Keratinocyte (primary cell): ENCODE data around the gene NOL11. TPM values are rescaled to one million over a fixed set of nuclear protein-coding genes. Genes with fewer than 3 reads are reported as not detected.
"Not testable (repeated sequence)": the region's sequence is repeated elsewhere in the genome, so short reads cannot be mapped to it uniquely, and the experiment has no call there.

Experiments
- DNase-seq: peaks from one replicate; pipeline ENCODE4 v3.0.0-alpha.2; 2011; ENCODE audit warnings: low read depth, missing footprints, low spot score
- FAIRE-seq: peaks from 2 replicates; lab custom pipeline; 2011; peaks lifted over from hg19 to GRCh38; lab: Jason Lieb, UNC
- H2AFZ ChIP-seq: 2 replicates; pipeline ENCODE4 v1.6.0; 2012; ENCODE audit warnings: low read length, control low read depth, inconsistent platforms; ENCODE audit not compliant: control insufficient read depth
- H3K27ac ChIP-seq: 2 replicates; pipeline ENCODE4 v1.5.1; 2011; ENCODE audit warnings: low read length; ENCODE audit not compliant: control insufficient read depth, insufficient read depth
- H3K27me3 ChIP-seq: 3 replicates; pipeline ENCODE4 v1.6.0; 2011; ENCODE audit warnings: low read length; ENCODE audit not compliant: control insufficient read depth, insufficient read depth; ENCODE audit errors: extremely low read depth
- H3K36me3 ChIP-seq, 2 experiments: 2 replicates in 1 of 2; 3 replicates in 1 of 2; pipeline ENCODE4 v1.5.1; 2011; ENCODE audit warnings: low read length in 2 of 2, mild to moderate bottlenecking in 1 of 2; ENCODE audit not compliant: control insufficient read depth in 2 of 2, insufficient read depth in 2 of 2; ENCODE audit errors: extremely low read depth in 1 of 2
- H3K4me1 ChIP-seq: 3 replicates; pipeline ENCODE4 v1.5.1; 2011; ENCODE audit warnings: low read length; ENCODE audit not compliant: control insufficient read depth, insufficient read depth; ENCODE audit errors: extremely low read depth
- H3K4me2 ChIP-seq: 3 replicates; pipeline ENCODE4 v1.6.0; 2011; ENCODE audit warnings: low read depth, low read length; ENCODE audit not compliant: control insufficient read depth, insufficient read depth; ENCODE audit errors: extremely low read depth
- H3K4me3 ChIP-seq, 3 experiments: fragments of 200-600 bp in 1 of 3; sonication (generic) in 1 of 3; 2 replicates in 2 of 3; 3 replicates in 1 of 3; pipeline ENCODE4 v1.5.1; 2011 to 2016; ENCODE audit warnings: low read length in 3 of 3, mild to moderate bottlenecking in 3 of 3, control low read depth in 2 of 3, inconsistent platforms in 1 of 3, low read depth in 1 of 3, mixed read lengths in 1 of 3, mixed run types in 1 of 3, moderate library complexity in 1 of 3; ENCODE audit not compliant: control insufficient read depth in 2 of 3, insufficient read depth in 2 of 3; ENCODE audit errors: extremely low read depth in 1 of 3
- H3K79me2 ChIP-seq: 2 replicates; pipeline ENCODE4 v1.6.0; 2012; ENCODE audit warnings: low read length; ENCODE audit not compliant: control insufficient read depth, insufficient read depth
- H3K9ac ChIP-seq: 3 replicates; pipeline ENCODE4 v1.6.0; 2011; ENCODE audit warnings: low read length; ENCODE audit not compliant: control insufficient read depth, insufficient read depth; ENCODE audit errors: extremely low read depth
- H3K9me1 ChIP-seq: 3 replicates; pipeline ENCODE4 v1.6.0; 2011; ENCODE audit warnings: low read length; ENCODE audit not compliant: control insufficient read depth, insufficient read depth; ENCODE audit errors: extremely low read depth
- H3K9me3 ChIP-seq: 2 replicates; pipeline ENCODE4 v1.5.1; 2012; ENCODE audit warnings: low read depth, low read length; ENCODE audit not compliant: control insufficient read depth
- H4K20me1 ChIP-seq: 3 replicates; pipeline ENCODE4 v1.6.0; 2011; ENCODE audit warnings: low read length; ENCODE audit not compliant: control insufficient read depth, insufficient read depth; ENCODE audit errors: extremely low read depth
- EZH2 ChIP-seq: IDR thresholded peaks from one replicate; pipeline ENCODE4 v1.6.1; 2012; ENCODE audit warnings: inconsistent platforms, mild to moderate bottlenecking, low read length, moderate library complexity
- dilution Hi-C: fragments of 300-500 bp; cut with MboI; formaldehyde crosslinking; loops from one replicate; pipeline ENCODE4 v1.7.0; 2020; ENCODE audit warnings: low sequenced_read_pairs; ENCODE audit not compliant: extremely low pct_ligation_motif_present
- polyA plus RNA-seq, 5 experiments: library from polyadenylated mRNA; depleted of rRNA in 3 of 5; stranded (reverse) in 3 of 5; stranded (forward) in 1 of 5; unstranded in 1 of 5; fragments of >200 nt; gene quantifications; 1 replicate in 1 of 5; 2 replicates in 3 of 5; 3 replicates in 1 of 5; pipeline versions ENCODE4 v1.2.1 to v1.2.3, GENCODE V29; 2011 to 2012; ENCODE audit warnings: missing spikeins in 2 of 5, low read depth in 1 of 5, low replicate concordance in 1 of 5
- TF ChIP-seq, protein P1 (sequence below), 3 experiments: IDR thresholded peaks in 1 of 3; conservative IDR thresholded peaks in 1 of 3; optimal IDR thresholded peaks in 1 of 3; 2 replicates in 2 of 3; 3 replicates in 1 of 3; pipeline versions ENCODE3 to v1.5.1; 2011; ENCODE audit warnings: low read length in 3 of 3, mild to moderate bottlenecking in 3 of 3, moderate library complexity in 2 of 3, control low read depth in 1 of 3, inconsistent platforms in 1 of 3; ENCODE audit not compliant: insufficient read depth in 2 of 3; ENCODE audit errors: extremely low read depth in 1 of 3

The NOL11 gene
- polyA plus RNA-seq, 1 donor (not counting 4 experiments of a cell fraction or from before 2014, with no cell fraction given): 63.0 TPM

DNA sequence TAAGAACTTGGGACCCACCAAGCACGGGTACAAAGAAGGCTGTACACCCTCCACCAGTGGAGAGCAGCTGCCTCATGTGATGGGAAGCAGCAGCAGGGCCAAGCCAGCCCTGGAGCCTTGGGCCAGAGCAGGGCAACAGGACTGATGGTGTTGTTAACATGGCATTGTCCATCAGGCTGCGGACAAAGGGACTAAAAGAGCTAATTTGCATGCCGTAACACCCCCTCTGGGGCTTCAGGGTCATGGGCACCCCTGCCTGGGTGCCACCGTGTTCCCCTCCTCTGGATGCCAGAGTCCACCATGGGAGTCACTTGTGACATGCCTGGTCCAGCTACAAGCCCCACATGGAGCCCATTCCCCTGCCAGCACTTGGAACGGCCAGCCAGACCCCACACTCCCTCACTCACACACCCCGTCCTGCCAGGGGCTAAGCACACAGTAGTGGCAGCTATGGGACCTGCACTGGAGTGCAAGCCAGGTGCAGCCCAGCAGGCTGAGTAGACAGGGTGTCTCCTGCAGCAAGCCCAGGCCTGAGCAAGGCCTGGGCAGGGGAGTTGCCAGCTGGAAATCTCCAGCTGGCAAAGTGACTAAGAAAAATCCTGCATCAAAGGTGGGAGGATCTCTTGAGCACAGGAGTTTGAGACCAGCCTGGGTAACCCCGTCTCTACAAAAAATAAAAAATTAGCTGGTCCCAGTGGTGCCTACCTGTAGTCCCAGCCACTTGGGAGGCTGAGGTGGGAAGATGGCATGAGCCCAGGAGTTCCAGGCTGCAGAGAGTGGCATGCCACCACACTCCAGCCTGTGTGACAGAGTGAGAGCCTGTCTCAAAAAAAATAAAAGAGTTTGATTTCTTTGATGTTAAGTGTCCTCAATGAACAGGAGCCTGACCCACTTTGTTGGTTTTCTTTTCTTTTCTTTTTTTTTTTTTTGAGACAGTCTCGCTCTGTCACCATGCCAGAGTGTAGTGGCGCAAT is 33.7 kb downstream of the NOL11 start:
- Histone ChIP-seq H3K27me3 (no peaks in the 10 kb centered on the region), H3K4me1 (peaks cover 5% of the 10 kb centered on the region), H2AFZ (no peak overlapping the region), H3K9me1 (no peaks in the 10 kb centered on the region), H3K27ac (no peak overlapping the region), H3K4me3 (no peak overlapping the region), H3K4me2 (no peak overlapping the region), H3K9ac (no peak overlapping the region), H3K36me3 (peaks cover 2 to 11% of the 10 kb centered on the region in 2 experiments), H4K20me1 (no peaks in the 10 kb centered on the region), H3K9me3 (no peaks in the 10 kb centered on the region), H3K79me2 (no peaks in the 10 kb centered on the region)
- DNase-seq (no peak), FAIRE-seq (peak; percentile 5)
- no peak for TF ChIP-seq EZH2
- TF ChIP-seq, protein P1, sequence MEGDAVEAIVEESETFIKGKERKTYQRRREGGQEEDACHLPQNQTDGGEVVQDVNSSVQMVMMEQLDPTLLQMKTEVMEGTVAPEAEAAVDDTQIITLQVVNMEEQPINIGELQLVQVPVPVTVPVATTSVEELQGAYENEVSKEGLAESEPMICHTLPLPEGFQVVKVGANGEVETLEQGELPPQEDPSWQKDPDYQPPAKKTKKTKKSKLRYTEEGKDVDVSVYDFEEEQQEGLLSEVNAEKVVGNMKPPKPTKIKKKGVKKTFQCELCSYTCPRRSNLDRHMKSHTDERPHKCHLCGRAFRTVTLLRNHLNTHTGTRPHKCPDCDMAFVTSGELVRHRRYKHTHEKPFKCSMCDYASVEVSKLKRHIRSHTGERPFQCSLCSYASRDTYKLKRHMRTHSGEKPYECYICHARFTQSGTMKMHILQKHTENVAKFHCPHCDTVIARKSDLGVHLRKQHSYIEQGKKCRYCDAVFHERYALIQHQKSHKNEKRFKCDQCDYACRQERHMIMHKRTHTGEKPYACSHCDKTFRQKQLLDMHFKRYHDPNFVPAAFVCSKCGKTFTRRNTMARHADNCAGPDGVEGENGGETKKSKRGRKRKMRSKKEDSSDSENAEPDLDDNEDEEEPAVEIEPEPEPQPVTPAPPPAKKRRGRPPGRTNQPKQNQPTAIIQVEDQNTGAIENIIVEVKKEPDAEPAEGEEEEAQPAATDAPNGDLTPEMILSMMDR (optimal IDR thresholded peaks at IDR 0.05 in 1 of 3, IDR thresholded peaks at IDR 0.05 in 1 of 3, conservative IDR thresholded peaks at IDR 0.05 in 1 of 3; ENCODE audit: extremely low read depth in 1 of 3, insufficient read depth in 2 of 3, low read length in 3 of 3): peak in 2 of 3 experiments; percentile 10 to 35
- dilution Hi-C loops: no loop called here

- H3K79me2 ChIP-seq, H2AFZ ChIP-seq, H3K9ac ChIP-seq, H3K9me3 ChIP-seq, H3K9me1 ChIP-seq, H3K27me3 ChIP-seq, H4K20me1 ChIP-seq, H3K4me3 ChIP-seq, H3K27ac ChIP-seq, DNase-seq, H3K4me1 ChIP-seq, dilution Hi-C loops, FAIRE-seq, H3K4me2 ChIP-seq: not testable (repeated sequence)
- peaks cover 2 to 11% of the 10 kb centered on the region in 2 experiments for H3K36me3 ChIP-seq
These were observed 34.4 kb downstream of the NOL11 start for GRCh38 chr17:67752160-67752559.
